Fibroblast of villous mesenchyme (primary cell): ENCODE measurements around the gene USP21. TPM values are rescaled to one million over a fixed set of nuclear protein-coding genes. Genes with fewer than 3 reads are reported as not detected.

Source experiments
- DNase-seq: peaks from one replicate; pipeline ENCODE4 v3.0.0-alpha.2; 2010; ENCODE audit warnings: low read depth
- H3K4me3 ChIP-seq: 2 replicates; pipeline ENCODE4 v1.5.1; 2011; ENCODE audit warnings: low read depth, mild to moderate bottlenecking, low read length
- total RNA-seq: library from RNA; depleted of rRNA; stranded (reverse); fragments of >200 nt; gene quantifications from 2 replicates; pipeline ENCODE4 v1.2.3, GENCODE V29; 2012
- TF ChIP-seq, protein P1 (sequence below): IDR thresholded peaks from 2 replicates; pipeline ENCODE4 v1.5.1; 2012; ENCODE audit warnings: low read depth, mild to moderate bottlenecking, low read length; ENCODE audit not compliant: insufficient read depth

USP21 gene
- total RNA-seq, 1 donor: 8.6 TPM

DNA sequence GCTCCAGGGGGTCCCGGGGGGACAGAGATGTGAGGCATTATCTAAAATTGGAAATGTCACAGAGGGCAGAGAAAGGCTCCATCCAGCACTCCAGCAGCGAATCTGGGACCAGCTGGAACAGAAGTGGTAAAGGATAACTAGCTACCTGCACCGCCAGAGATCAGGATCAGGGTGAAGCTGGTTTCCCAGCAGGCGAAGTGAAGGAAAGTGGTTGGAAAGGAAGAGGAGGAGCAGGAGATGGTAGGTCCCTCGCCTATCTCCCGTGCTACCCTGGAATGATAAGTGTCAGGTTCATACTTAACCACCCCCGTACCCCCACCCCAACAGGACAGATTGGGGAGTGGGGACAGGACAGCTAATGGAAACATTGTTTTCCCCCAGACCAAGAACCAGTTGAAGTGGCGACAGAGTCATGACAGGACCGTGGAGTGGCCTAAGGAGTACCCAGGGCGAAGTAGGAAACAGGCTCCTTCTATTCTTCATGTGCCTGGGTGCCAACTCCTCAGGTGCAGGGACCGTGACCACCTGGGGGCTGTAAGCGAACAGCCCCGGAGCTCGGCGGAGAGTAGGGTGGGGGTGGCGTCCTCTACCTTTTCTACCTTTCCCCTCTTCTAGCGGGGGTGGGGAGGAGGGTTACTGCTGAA, 17.3 kb downstream of the USP21 start:
- no peak for DNase-seq
- peak overlapping the region; percentile 97 for H3K4me3 ChIP-seq
- TF ChIP-seq, protein P1, sequence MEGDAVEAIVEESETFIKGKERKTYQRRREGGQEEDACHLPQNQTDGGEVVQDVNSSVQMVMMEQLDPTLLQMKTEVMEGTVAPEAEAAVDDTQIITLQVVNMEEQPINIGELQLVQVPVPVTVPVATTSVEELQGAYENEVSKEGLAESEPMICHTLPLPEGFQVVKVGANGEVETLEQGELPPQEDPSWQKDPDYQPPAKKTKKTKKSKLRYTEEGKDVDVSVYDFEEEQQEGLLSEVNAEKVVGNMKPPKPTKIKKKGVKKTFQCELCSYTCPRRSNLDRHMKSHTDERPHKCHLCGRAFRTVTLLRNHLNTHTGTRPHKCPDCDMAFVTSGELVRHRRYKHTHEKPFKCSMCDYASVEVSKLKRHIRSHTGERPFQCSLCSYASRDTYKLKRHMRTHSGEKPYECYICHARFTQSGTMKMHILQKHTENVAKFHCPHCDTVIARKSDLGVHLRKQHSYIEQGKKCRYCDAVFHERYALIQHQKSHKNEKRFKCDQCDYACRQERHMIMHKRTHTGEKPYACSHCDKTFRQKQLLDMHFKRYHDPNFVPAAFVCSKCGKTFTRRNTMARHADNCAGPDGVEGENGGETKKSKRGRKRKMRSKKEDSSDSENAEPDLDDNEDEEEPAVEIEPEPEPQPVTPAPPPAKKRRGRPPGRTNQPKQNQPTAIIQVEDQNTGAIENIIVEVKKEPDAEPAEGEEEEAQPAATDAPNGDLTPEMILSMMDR: no peak

- TF ChIP-seq, protein P1: no peak
- H3K4me3 ChIP-seq: peak within 1 kb of the TSS; percentile 97
- peak; percentile 78 for DNase-seq
These were observed 18.0 kb downstream of the USP21 start, which contains the start of gene B4GALT3 for GRCh38 chr1:161177112-161177935. B4GALT3 (minus strand) TSS chr1:161177507; CDS start chr1:161176060, 1,447 bp downstream.

- no peak overlapping the region for H3K4me3 ChIP-seq
- TF ChIP-seq, protein P1: no peak
- no peak for DNase-seq
These were observed 18.6 kb downstream of the USP21 start for GRCh38 chr1:161177936-161178244.

DNA sequence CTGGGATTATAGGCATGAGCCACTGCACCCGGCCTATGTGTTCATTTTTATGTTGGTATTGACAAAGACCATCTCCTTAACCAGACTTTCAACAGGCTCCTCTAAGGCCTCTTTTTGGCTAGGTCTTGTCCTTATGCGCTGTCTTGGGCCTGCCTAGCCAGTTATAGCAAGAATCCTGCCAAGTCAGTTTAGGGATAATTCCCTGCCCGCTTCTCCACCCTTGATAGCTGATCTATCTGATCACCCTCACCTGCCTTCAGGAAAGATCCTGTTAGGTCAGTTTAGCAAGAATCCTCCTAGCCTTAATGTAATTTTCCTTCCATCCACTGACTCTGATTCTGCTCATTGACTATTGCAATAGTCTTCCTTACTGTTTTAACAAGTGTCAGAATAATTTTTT, 20.4 kb downstream of the USP21 start:
- no peak overlapping the region for H3K4me3 ChIP-seq
- DNase-seq: no peak
- TF ChIP-seq, protein P1: no peak

- no peak overlapping the region for H3K4me3 ChIP-seq
- TF ChIP-seq, protein P1: peak; percentile 45
- DNase-seq: peak; percentile 37
These were observed 21.3 kb downstream of the USP21 start for GRCh38 chr1:161180639-161181038.

DNA sequence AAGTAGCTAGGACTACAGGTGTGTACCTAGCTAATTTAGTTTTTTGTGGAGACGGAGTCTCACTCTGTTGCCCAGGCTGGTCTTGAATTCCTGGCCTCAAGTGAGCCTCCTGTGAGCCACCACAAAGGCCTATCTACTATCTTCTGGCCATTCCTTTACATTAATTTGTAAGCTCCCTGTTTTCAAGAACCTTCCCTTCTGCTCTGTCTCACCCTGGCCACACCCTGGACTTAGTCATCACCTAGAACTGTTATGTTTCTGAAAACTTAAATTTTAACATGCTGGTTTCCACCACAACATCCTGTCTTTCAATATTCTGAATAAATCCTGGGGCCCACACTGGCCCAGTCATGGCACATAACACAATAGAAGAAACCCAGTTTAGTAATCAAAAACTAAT, 22.9 kb downstream of the USP21 start:
- DNase-seq: peak; percentile 57
- H3K4me3 ChIP-seq: no peak overlapping the region
- TF ChIP-seq, protein P1: no peak

DNA sequence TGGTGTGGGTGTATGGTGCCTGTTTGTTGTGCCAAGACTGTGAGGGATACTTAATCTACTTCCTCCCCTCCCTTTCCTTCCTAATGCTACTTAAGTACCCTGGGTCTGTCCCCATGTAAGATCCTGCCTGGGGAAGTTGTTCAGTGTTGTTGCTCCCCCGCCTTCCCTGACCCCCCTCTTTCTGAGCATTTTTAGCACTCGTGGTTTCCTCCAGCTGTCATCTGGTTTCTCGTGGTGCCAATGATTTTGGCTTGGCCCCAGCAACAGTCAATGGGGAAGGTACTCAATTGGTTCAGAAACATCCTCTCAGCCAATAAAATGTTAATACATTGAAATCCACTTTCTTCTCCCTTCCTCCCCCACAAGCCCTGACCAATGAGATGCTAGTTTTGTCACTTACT, 26.0 kb downstream of the USP21 start:
- DNase-seq: peak; percentile 85
- H3K4me3 ChIP-seq: no peak overlapping the region
- TF ChIP-seq, protein P1: no peak
